NCI-H2081 treated with DMSO at 0.1 percent for 48 hours (cell line): Measurements from ENCODE around the gene PCDHA3.
"Not testable (repeated sequence)": the region's sequence is repeated elsewhere in the genome, so short reads cannot be mapped to it uniquely, and the experiment has no call there.

Experiments
- DNase-seq: peaks from one replicate; lab custom pipeline; 2025; lab: John Stamatoyannopoulos, UW

The PCDHA3 gene

DNA sequence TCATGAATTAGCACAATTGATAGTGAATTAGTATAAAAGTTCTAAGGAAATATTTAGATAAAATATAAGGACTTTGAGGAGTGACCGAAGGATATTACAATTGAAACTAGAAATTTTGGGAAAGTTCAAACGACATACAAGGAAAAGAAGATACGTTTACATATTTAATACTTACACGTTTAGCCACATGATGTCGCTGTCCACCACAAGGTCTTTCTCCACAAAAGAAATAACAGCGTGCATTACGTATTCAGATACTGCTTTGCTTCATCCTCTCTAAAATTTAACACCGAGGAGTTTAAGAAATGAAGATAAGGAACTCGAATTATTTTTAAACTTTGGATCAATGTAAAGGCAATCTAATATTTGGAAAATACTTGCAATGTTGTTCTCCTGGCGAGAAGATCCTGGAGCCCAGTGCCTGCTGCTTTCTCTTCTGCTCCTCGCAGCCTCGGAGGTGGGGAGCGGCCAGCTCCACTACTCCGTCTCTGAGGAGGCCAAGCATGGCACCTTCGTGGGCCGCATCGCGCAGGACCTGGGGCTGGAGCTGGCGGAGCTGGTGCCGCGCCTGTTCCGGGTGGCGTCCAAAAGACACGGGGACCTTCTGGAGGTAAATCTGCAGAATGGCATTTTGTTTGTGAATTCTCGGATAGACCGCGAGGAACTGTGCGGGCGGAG, at the start of gene PCDHA3:
TSS of gene PCDHA3 (plus strand) at position 242 of the 678 bp plus-strand sequence.
- DNase-seq, result no peak

DNA sequence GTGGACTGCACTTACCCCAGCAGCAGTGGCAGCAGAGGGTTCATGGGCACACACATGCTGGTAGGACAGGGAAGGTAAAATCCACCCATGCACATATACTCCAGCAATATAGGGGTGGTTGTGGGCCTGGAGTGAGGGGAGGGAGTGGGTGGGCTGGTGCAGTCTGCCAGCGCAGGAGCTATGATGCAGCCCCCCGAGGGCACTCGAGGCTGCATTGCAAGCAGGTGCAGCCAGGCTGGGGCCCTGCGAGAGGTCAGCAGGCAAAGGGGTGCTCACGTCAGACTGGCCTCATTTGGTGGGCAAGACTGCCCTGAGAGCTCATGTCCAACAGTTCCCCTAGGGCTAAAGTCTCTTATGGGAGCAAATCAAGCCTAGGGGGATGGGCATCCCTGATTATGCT, 47.3 kb upstream of the PCDHA3 start:
- no peak for DNase-seq

DNA sequence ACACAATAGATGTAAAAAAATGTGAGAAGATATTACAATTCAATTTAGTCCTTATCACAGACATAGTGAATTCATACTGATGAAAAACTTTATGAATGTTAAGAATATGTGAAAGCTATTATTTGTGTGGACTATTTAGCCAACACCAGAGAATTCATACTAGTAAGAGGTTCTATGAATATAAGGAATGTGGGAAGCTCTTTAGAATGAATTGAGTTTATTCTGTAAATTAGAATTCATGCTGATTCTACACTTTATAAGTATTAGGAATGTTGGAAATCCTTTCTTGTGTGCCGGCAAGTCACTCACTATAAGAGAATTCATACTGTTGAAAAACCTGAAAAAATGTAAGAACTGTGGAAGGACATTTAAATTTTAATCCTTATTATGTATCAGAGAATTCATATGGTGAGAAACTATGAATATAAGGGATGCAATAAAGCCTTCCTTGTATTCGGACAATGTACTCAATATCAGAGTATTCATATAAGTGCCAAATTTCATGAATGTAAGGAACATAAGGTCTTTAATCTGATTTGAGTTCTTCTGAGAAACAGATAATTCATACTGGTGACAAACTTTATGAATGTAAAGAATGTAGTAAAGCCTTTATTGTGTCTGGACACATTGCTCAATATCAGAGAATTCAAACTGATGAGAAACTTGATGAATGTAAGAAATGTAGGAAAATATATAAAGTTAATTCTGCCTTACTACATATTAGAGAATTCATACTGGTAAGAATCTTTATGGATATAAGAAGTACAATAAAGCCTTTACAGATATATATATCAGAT, 36.5 kb upstream of the PCDHA3 start:
- DNase-seq, result no peak

DNA sequence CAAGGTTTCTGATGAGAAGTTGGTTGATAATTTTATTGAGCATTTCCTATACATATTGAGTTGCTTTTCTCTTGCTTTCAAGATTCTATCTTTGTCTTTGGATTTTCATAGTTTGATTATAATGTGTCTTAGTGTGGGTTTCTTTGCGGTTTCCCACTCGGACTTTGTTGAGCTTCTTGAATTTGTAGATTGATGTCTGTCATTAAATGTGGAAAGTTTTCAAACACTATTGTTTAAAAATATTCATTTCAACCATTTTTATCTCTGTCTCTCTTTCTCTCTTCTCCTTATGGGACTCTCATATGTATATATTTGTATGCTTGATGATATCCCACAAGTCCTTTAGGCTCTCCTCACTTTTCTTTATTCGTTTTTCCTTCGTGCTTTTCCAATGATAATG, 33.4 kb upstream of the PCDHA3 start:
- DNase-seq, result no peak

DNA sequence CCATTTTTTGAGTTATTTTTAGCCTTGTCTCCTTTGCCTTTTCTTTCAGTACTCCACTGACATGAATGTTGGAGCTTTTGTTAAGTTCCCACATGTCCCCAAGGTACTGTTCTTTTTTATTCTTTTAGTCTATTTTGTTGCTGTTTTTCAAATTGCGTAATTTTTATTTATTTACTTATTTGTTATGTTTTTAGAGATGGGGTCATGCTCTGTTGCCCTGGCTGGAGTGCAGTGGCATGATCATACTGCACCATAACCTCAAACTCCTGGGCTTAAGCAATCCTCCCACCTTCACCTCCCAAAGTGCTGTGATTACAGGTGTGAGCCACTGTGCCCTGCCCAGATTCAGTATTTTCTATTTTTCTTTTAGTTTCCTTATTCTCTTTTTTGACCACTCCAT, 20.3 kb upstream of the PCDHA3 start:
- DNase-seq, result no peak

DNA sequence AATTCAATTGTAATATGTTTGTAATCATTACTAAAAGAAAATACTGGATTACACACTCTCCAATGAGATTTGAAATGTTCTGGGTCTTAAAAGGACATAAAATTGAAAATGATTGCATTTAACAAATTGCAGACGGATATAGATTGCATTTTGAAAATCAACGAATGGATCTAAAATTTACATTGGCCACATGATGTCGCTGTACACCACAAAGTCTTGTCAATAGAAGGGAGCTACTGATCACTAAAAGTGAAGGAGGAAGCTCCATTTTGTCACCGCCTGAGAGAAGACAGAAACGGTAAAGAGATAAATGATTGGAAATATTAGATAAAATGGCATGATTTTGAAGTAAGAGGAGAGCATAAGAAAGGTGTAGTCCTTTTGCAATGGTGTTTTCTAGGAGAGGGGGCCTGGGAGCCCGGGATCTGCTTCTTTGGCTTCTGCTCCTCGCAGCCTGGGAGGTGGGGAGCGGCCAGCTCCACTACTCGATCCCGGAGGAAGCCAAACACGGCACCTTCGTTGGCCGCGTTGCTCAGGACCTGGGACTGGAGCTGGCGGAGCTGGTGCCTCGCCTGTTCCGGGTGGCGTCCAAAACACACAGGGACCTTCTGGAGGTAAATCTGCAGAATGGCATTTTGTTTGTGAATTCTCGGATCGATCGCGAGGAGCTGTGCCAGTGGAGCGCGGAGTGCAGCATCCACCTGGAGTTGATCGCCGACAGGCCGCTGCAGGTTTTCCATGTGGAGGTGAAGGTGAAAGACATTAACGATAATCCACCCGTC, 14.8 kb upstream of the PCDHA3 start, which contains the start of gene PCDHA1:
TSS of gene PCDHA1 (plus strand) at position 236 of the 782 bp plus-strand sequence.
- DNase-seq, result no peak

DNA sequence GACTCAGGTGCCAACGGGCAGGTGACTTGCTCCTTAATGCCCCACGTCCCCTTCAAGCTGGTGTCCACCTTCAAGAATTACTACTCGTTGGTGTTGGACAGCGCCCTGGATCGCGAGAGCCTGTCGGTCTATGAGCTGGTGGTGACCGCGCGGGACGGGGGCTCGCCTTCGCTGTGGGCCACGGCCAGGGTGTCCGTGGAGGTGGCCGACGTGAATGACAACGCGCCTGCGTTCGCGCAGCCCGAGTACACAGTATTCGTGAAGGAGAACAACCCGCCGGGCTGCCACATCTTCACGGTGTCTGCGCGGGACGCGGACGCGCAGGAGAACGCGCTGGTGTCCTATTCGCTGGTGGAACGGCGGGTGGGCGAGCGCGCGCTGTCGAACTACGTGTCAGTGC, 13.4 kb upstream of the PCDHA3 start:
- DNase-seq, result not testable (repeated sequence)

DNA sequence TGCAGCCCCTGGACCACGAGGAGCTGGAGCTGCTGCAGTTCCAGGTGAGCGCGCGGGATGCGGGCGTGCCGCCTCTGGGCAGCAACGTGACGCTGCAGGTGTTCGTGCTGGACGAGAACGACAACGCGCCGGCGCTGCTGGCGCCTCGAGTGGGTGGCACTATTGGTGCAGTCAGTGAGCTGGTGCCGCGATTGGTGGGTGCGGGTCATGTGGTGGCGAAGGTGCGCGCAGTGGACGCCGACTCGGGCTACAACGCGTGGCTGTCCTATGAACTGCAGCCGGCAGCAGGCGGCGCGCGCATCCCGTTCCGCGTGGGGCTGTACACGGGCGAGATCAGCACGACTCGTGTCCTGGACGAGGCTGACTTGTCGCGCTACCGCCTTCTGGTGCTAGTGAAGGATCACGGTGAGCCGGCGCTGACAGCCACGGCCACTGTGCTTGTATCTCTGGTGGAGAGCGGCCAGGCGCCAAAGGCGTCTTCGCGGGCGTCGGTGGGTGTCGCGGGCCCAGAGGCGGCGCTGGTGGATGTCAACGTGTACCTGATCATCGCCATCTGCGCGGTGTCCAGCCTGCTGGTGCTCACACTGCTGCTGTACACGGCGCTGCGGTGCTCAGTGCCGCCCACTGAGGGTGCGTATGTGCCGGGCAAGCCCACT, 12.9 kb upstream of the PCDHA3 start:
- not testable (repeated sequence) for DNase-seq

DNA sequence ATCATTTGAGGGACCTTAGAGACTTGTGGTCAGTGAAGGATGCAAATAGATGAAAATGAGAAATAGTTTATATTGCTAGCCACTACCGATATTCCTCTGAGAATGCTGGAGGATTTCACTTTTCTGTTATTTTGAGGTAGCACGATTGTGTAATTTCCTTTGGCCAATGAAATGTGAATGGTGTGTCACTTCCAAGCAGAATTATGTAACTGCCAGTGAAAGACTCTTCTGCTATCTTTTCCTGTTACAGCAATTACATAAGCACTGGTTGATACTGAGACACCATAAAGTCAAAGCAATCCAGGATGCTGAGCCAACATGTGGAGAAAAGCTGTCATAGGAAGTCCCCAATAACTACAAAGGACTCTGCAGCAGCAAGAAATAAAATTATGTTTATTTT, 9.8 kb upstream of the PCDHA3 start:
- DNase-seq, result no peak

DNA sequence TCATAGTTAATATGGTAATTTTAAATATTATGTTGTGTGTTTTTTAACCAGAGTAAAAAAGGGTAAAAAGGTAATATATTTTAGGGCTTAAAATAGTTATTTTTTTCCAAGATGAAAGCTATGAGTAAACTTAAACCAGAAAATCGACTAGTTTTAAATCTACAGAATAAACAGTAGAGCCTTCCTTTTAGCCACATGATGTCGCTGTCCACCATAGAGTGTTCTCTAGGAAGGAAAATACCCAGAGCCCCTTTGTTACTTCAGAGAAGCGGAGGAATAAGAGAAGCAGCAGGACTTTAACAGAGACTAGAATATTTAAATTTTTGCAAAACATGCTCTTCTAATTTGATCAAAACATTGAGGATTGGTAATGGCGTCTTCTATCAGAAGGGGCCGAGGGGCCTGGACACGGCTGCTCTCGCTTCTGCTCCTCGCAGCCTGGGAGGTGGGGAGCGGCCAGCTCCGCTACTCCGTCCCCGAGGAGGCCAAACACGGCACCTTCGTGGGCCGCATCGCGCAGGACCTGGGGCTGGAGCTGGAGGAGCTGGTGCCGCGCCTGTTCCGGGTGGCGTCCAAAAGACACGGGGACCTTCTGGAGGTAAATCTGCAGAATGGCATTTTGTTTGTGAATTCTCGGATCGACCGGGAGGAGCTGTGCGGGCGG, 6.1 kb upstream of the PCDHA3 start, which contains the start of gene PCDHA2:
TSS of gene PCDHA2 (plus strand) at position 258 of the 664 bp plus-strand sequence.
- no peak for DNase-seq

DNA sequence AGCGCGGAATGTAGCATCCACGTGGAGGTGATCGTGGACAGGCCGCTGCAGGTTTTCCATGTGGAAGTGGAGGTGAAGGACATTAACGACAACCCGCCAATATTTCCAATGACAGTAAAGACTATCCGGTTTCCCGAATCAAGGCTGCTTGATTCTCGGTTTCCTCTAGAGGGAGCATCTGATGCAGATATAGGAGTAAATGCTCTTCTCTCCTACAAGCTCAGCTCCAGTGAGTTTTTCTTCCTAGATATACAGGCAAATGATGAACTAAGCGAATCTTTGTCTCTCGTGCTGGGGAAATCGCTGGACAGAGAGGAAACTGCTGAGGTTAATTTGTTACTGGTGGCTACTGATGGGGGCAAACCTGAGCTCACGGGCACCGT, 5.6 kb upstream of the PCDHA3 start:
- no peak for DNase-seq

DNA sequence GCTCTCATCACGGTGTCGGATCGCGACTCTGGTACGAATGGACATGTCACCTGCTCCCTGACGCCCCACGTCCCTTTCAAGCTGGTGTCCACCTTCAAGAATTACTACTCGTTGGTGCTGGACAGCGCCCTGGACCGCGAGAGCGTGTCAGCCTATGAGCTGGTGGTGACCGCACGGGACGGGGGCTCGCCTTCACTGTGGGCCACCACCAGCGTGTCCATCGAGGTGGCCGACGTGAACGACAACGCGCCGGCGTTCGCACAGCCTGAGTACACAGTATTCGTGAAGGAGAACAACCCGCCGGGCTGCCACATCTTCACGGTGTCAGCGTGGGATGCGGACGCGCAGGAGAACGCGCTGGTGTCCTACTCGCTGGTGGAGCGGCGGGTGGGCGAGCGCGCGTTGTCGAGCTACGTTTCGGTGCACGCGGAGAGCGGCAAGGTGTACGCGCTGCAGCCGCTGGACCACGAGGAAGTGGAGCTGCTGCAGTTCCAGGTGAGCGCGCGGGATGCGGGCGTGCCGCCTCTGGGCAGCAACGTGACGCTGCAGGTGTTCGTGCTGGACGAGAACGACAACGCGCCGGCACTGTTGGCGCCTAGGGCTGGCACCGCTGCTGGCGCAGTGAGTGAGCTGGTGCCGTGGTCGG, 4.7 kb upstream of the PCDHA3 start:
- not testable (repeated sequence) for DNase-seq

DNA sequence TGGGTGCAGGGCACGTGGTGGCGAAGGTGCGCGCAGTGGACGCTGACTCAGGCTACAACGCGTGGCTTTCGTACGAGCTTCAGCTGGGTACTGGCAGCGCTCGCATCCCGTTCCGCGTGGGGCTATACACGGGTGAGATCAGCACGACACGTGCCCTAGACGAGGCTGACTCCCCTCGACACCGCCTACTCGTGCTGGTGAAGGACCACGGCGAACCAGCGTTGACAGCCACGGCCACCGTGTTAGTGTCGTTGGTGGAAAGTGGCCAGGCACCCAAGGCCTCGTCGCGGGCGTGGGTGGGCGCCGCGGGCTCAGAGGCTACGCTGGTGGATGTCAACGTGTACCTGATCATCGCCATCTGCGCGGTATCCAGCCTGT, 4.2 kb upstream of the PCDHA3 start:
- DNase-seq, result no peak

DNA sequence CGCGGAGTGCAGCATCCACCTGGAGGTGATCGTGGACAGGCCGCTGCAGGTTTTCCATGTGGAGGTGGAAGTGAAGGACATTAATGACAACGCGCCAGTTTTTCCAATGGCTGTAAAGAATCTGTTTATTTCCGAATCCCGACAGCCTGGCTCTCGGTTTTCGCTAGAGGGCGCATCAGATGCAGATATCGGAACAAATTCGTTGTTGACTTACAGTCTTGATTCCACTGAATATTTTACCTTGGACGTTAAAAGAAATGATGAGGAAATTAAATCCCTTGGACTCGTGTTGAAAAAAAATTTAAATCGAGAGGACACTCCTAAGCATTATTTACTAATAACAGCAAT, 611 bp downstream of the PCDHA3 start:
- DNase-seq, result no peak

DNA sequence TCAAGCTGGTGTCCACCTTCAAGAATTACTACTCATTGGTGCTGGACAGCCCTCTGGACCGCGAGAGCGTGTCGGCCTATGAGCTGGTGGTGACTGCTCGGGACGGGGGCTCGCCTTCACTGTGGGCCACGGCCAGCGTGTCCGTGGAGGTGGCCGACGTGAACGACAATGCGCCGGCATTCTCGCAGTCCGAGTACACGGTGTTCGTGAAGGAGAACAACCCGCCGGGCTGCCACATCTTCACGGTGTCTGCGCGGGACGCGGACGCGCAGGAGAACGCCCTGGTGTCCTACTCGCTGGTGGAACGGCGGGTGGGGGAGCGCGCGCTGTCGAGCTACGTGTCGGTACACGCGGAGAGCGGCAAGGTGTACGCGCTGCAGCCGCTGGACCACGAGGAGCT, 1.5 kb downstream of the PCDHA3 start:
- not testable (repeated sequence) for DNase-seq

DNA sequence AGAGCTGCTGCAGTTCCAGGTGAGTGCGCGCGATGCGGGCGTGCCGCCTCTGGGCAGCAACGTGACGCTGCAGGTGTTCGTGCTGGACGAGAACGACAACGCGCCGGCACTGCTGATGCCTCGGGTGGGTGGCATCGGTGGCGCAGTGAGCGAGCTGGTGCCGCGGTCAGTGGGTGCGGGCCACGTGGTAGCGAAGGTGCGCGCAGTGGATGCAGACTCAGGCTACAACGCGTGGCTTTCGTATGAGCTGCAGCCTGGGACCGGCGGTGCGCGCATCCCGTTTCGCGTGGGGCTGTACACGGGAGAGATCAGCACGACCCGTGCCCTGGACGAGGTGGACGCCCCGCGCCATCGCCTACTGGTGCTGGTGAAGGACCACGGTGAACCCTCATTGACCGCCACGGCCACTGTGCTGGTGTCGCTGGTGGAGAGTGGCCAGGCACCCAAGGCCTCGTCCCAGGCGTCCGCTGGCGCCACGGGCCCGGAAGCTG, 2.0 kb downstream of the PCDHA3 start:
- no peak for DNase-seq

DNA sequence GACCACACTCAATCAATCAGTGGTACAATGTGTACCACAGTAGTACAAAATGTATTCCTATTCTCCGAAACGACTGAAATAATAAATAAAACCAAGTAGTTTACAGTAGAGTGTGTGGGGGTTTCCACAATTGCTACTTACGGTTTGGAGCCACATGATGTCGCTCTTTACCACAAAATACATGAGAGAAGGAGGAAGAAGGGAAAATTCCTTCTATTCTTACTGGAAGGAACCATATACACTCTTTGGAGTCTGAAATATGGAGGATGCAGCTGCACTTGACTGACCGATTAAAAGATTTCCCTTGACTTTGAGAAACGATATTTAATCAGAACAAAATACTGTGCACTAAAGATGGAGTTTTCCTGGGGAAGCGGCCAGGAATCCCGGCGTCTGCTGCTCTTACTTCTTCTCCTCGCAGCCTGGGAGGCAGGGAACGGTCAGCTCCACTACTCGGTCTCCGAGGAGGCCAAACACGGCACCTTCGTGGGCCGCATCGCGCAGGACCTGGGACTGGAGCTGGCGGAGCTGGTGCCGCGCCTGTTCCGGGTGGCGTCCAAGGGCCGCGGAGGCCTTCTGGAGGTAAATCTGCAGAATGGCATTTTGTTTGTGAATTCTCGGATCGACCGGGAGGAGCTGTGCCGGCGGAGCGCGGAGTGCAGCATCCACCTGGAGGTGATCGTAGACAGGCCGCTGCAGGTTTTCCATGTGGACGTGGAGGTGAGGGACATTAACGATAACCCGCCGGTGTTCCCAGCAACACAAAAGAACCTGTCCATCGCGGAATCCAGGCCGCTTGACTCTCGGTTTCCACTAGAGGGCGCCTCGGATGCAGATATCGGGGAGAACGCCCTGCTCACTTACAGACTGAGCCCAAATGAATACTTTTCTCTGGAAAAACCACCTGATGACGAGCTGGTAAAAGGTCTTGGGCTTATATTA, 6.2 kb downstream of the PCDHA3 start, which contains the start of gene PCDHA4:
TSS of gene PCDHA4 (plus strand) at position 235 of the 942 bp plus-strand sequence.
- no peak for DNase-seq

DNA sequence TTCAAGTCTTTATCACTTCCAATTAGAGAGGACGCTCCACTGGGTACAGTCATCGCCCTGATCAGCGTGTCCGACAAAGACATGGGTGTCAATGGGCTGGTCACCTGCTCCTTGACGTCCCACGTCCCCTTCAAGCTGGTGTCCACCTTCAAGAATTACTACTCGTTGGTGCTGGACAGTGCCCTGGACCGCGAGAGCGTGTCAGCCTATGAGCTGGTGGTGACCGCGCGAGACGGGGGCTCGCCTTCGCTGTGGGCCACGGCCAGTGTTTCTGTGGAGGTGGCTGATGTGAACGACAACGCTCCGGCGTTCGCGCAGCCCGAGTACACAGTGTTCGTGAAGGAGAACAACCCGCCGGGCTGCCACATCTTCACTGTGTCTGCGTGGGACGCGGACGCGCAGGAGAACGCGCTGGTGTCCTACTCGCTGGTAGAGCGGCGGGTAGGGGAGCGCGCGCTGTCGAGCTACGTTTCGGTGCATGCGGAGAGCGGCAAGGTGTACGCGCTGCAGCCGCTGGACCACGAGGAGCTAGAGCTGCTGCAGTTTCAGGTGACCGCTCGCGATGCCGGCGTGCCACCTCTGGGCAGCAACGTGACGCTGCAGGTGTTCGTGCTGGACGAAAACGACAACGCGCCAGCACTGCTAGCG, 7.5 kb downstream of the PCDHA3 start:
- not testable (repeated sequence) for DNase-seq

DNA sequence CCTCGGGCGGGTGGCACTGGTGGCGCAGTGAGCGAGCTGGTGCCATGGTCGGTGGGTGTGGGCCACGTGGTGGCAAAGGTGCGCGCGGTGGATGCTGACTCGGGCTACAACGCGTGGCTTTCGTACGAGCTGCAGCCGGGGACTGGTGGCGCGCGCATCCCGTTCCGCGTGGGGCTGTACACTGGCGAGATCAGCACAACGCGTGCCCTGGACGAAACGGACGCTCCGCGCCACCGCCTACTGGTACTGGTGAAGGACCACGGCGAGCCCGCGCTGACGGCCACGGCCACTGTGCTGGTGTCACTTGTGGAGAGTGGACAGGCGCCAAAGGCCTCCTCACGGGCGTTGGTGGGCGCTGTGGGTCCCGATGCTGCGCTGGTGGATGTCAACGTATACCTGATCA, 8.0 kb downstream of the PCDHA3 start:
- DNase-seq, result no peak
